ENCODE data around the gene TF.

The TF gene

DNA sequence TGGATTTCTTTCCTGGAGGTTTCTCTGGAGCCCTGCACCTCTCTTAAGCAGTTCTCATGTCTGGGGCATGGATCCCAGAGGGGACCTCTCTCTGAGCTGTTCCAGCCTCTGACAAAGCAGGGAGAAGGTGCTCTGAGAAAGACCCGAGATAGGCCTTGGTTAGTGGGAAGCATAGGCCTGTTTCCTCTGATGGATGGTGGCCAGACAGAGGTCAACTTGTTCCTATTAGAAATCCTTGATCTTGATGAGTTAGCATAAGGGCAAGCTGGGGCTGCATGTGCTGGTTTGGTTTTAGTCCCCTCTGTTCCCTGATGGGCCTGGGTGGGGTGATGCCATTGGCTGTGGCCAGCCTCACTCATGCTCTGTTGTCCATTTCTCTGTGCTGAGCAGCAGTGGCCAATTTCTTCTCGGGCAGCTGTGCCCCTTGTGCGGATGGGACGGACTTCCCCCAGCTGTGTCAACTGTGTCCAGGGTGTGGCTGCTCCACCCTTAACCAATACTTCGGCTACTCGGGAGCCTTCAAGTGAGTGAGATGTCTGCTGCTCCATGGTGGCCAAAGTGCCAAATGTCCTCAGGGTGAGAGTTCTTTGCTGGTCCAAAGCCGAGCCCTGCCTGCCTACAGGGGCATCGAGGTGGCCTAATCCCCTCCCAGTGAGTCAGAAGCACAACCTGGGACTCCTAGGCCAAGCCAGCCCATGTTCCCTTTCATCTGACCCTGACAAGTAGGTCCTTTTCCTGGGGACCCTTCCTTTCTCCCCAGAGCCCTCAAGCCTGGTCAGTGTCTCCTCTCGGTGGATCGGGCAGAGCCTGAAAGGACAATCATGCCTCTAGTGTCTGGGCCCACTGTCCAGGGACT is 9.0 kb downstream of the TF start:
- no peak for DNase-seq
- H3K4me1 ChIP-seq (ENCODE audit: control insufficient read depth, insufficient read depth, low read length, poor library complexity, severe bottlenecking), result no peaks in the 10 kb centered on the region
- no peak overlapping the region for H3K27ac ChIP-seq (ENCODE audit: insufficient read depth, low read length, poor library complexity, severe bottlenecking)
- no peak overlapping the region for H3K4me3 ChIP-seq (ENCODE audit: insufficient read depth, low read depth, low read length, poor library complexity, severe bottlenecking)
- no peaks in the 10 kb centered on the region for H3K9me3 ChIP-seq (ENCODE audit: control insufficient read depth, low read length)
- no peaks in the 10 kb centered on the region for H3K36me3 ChIP-seq (ENCODE audit: control insufficient read depth, insufficient read depth, low read length)
- H3K27me3 ChIP-seq (replicated peaks; ENCODE audit: control insufficient read depth, insufficient read depth, low read length, poor library complexity, severe bottlenecking), result no peaks in the 10 kb centered on the region

DNA sequence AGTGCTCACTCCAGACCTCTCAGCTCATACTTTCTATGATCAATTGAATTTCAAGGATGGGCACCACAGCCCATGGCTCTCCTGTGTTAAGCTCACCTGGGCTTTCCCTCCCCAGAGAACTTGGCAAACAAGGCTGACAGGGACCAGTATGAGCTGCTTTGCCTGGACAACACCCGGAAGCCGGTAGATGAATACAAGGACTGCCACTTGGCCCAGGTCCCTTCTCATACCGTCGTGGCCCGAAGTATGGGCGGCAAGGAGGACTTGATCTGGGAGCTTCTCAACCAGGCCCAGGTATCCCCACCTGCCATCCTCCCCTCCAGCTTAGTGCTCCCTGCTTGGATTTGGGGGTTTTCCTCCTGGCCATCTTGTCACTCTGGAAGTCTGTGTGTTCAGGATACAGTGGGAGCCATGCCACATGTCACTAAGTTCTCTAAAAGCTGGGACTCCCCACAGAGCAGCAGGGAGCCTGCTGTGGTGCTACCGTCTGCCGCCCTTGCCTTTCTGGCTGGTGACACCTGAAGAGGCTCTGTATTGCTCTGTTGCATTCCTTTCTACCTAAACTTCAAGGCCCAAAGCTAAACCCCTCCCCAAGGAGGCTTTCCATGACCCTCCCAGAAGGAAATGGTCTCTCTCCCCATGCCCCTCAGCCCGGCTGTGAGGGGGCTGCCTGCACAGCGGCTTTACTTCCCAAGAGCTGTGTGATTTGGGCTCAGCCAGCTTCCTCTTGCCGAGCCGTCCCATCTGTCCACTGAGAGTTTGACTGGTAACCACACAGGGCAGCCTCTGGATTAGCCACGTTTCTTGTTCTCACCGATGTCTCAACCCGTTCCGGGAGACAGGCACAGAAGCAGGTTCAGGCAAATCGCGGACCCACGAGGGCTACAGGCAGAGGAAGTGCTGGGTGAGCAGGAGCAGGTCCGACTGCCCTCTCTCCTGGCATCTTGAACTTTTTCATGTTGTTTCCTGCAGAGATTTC is 10.8 kb downstream of the TF start:
- no peak overlapping the region for H3K4me3 ChIP-seq (ENCODE audit: insufficient read depth, low read depth, low read length, poor library complexity, severe bottlenecking)
- no peaks in the 10 kb centered on the region for H3K9me3 ChIP-seq (ENCODE audit: control insufficient read depth, low read length)
- no peaks in the 10 kb centered on the region for H3K36me3 ChIP-seq (ENCODE audit: control insufficient read depth, insufficient read depth, low read length)
- H3K4me1 ChIP-seq (ENCODE audit: control insufficient read depth, insufficient read depth, low read length, poor library complexity, severe bottlenecking), result no peaks in the 10 kb centered on the region
- DNase-seq, result no peak
- H3K27me3 ChIP-seq (replicated peaks; ENCODE audit: control insufficient read depth, insufficient read depth, low read length, poor library complexity, severe bottlenecking), result no peaks in the 10 kb centered on the region
- H3K27ac ChIP-seq (ENCODE audit: insufficient read depth, low read length, poor library complexity, severe bottlenecking), result no peak overlapping the region

DNA sequence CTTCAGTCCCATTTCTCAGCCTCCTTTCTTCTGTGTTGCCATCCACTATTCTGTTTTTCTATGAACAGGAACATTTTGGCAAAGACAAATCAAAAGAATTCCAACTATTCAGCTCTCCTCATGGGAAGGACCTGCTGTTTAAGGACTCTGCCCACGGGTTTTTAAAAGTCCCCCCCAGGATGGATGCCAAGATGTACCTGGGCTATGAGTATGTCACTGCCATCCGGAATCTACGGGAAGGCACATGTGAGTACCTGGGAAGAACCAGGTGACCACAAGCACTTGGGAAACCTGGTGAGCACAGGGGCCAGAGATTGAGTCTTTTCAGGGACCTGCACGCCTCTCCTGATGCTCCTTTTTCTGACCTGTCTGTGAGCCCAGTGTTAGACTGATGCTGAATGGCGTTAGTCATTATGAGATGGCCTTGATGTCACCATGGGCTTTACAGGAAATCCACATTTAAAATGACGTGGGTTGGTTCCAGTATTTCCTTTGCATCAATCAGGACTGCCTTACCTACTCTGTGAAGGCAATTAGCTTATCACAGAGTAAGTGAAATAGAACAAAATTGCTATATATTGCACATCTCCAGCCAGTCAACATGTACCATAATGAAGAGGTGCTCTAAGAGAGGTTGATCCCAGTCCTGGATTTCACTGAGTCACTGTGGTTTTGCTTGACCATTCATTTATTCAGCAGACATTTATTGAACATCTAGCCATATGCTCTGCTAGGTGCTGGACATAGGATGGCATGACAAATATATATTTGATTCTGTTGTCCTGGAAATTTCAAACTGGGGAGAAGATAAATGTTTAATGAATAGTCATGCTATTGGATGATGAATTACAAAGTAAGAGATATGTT is 11.7 kb downstream of the TF start:
- Histone ChIP-seq H3K27ac (ENCODE audit: insufficient read depth, low read length, poor library complexity, severe bottlenecking) (no peak overlapping the region), H3K4me1 (ENCODE audit: control insufficient read depth, insufficient read depth, low read length, poor library complexity, severe bottlenecking) (no peaks in the 10 kb centered on the region), H3K27me3 (replicated peaks; ENCODE audit: control insufficient read depth, insufficient read depth, low read length, poor library complexity, severe bottlenecking) (no peaks in the 10 kb centered on the region), H3K9me3 (ENCODE audit: control insufficient read depth, low read length) (no peaks in the 10 kb centered on the region), H3K36me3 (ENCODE audit: control insufficient read depth, insufficient read depth, low read length) (no peaks in the 10 kb centered on the region), H3K4me3 (ENCODE audit: insufficient read depth, low read depth, low read length, poor library complexity, severe bottlenecking) (no peak overlapping the region)
- DNase-seq, result no peak

DNA sequence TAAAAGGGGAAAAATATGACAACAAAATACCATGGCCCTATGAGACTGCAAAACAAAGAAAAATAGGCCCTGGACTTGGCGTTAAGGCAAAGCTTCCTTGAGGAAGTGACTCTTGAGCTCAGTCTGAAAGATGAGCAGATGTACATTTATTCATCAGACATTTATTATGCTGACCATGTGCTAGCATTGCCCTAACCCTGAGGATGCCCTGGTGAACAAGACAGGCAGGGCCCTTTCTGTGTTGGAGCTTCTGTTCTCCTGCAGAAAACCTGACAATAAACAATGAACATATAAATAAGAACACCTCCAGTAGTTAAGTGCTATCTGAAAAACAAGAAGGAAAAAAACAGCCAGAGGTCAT is 12.4 kb downstream of the TF start:
- no peaks in the 10 kb centered on the region for H3K27me3 ChIP-seq (replicated peaks; ENCODE audit: control insufficient read depth, insufficient read depth, low read length, poor library complexity, severe bottlenecking)
- H3K4me1 ChIP-seq (ENCODE audit: control insufficient read depth, insufficient read depth, low read length, poor library complexity, severe bottlenecking), result no peaks in the 10 kb centered on the region
- DNase-seq, result no peak
- no peaks in the 10 kb centered on the region for H3K36me3 ChIP-seq (ENCODE audit: control insufficient read depth, insufficient read depth, low read length)
- no peaks in the 10 kb centered on the region for H3K9me3 ChIP-seq (ENCODE audit: control insufficient read depth, low read length)
- H3K4me3 ChIP-seq (ENCODE audit: insufficient read depth, low read depth, low read length, poor library complexity, severe bottlenecking), result no peak overlapping the region
- H3K27ac ChIP-seq (ENCODE audit: insufficient read depth, low read length, poor library complexity, severe bottlenecking), result no peak overlapping the region

DNA sequence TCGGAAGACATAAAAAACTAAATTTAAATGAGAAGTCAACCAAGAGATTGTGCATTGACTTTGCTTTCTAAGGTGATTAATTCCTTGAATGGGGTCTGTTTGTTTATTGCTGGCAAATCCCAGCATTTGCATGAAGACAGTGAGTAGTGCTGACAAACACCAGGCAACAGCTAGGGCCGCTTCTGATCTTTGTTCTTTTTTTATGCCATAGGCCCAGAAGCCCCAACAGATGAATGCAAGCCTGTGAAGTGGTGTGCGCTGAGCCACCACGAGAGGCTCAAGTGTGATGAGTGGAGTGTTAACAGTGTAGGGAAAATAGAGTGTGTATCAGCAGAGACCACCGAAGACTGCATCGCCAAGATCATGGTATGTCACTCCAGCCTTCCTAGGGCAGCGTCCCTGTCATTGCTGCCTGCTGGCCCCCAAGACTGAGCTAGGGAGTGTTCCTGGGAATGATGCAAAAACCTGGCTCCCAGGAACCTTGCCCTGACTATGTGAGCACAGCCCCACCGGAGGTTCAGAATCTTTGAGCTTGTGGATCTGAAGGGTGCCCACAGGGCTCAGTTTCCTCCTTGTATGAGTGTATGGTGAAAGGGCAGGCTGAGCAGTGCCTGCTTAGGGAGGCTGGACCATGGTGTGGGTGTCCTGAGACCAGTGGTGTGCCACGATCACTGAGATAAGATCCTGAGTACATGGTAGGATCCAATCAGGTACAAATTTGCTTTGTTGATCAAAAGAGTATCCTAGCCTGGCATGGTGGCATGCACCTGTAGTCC is 13.0 kb downstream of the TF start:
- H3K27ac ChIP-seq (ENCODE audit: insufficient read depth, low read length, poor library complexity, severe bottlenecking), result no peak overlapping the region
- H3K27me3 ChIP-seq (replicated peaks; ENCODE audit: control insufficient read depth, insufficient read depth, low read length, poor library complexity, severe bottlenecking), result no peaks in the 10 kb centered on the region
- no peaks in the 10 kb centered on the region for H3K4me1 ChIP-seq (ENCODE audit: control insufficient read depth, insufficient read depth, low read length, poor library complexity, severe bottlenecking)
- H3K36me3 ChIP-seq (ENCODE audit: control insufficient read depth, insufficient read depth, low read length), result no peaks in the 10 kb centered on the region
- H3K9me3 ChIP-seq (ENCODE audit: control insufficient read depth, low read length), result no peaks in the 10 kb centered on the region
- no peak for DNase-seq
- H3K4me3 ChIP-seq (ENCODE audit: insufficient read depth, low read depth, low read length, poor library complexity, severe bottlenecking), result no peak overlapping the region

DNA sequence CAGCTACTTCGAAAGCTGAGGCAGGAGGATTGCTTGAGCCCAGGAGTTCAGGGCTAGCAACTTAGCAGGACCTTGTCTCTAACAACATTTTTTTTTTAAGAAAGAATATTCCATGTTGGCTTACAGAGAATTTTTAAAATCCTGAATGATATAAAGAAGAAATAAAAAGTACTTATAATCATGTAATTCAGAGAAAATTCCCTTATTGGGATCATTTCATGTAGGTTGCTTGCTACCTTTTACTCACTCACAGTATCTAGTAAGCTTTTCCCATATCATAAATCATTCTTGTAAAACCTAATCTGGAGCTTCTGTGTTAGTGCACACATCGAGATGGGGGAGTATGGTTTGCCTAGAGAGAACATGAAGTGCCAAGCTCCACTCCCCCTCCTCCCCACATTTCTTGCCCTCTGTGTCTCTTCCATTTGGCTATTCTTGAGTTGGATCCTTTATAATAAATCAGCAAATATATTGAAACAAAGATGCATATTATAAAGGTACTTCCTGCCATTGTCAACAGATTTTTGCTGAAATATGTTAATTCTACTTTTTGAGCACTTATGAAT is 13.6 kb downstream of the TF start:
- H3K4me3 ChIP-seq (ENCODE audit: insufficient read depth, low read depth, low read length, poor library complexity, severe bottlenecking), result no peak overlapping the region
- no peaks in the 10 kb centered on the region for H3K27me3 ChIP-seq (replicated peaks; ENCODE audit: control insufficient read depth, insufficient read depth, low read length, poor library complexity, severe bottlenecking)
- no peaks in the 10 kb centered on the region for H3K4me1 ChIP-seq (ENCODE audit: control insufficient read depth, insufficient read depth, low read length, poor library complexity, severe bottlenecking)
- DNase-seq, result no peak
- no peaks in the 10 kb centered on the region for H3K36me3 ChIP-seq (ENCODE audit: control insufficient read depth, insufficient read depth, low read length)
- no peaks in the 10 kb centered on the region for H3K9me3 ChIP-seq (ENCODE audit: control insufficient read depth, low read length)
- no peak overlapping the region for H3K27ac ChIP-seq (ENCODE audit: insufficient read depth, low read length, poor library complexity, severe bottlenecking)

DNA sequence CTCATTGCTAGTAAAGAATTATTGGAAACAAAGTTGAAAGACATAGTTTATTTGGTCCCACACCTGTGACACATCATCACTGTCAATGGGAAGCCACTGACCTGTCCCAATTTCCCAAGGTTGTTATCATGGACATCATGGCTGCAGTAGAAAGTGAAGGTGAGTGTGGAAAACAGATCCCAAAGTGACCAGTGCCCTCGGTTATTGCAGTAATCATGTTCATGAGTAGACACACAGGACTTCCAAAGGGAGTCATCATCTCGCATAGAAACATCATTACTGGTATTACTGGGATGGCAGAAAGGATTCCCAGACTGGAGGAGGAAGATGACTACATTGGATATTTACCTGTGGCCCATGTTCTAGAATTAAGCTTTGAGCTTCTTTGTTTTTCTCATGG is 14.7 kb downstream of the TF start:
- no peak overlapping the region for H3K4me3 ChIP-seq (ENCODE audit: insufficient read depth, low read depth, low read length, poor library complexity, severe bottlenecking)
- H3K4me1 ChIP-seq (ENCODE audit: control insufficient read depth, insufficient read depth, low read length, poor library complexity, severe bottlenecking), result no peaks in the 10 kb centered on the region
- no peaks in the 10 kb centered on the region for H3K9me3 ChIP-seq (ENCODE audit: control insufficient read depth, low read length)
- H3K27ac ChIP-seq (ENCODE audit: insufficient read depth, low read length, poor library complexity, severe bottlenecking), result no peak overlapping the region
- H3K36me3 ChIP-seq (ENCODE audit: control insufficient read depth, insufficient read depth, low read length), result no peaks in the 10 kb centered on the region
- DNase-seq, result no peak
- no peaks in the 10 kb centered on the region for H3K27me3 ChIP-seq (replicated peaks; ENCODE audit: control insufficient read depth, insufficient read depth, low read length, poor library complexity, severe bottlenecking)

DNA sequence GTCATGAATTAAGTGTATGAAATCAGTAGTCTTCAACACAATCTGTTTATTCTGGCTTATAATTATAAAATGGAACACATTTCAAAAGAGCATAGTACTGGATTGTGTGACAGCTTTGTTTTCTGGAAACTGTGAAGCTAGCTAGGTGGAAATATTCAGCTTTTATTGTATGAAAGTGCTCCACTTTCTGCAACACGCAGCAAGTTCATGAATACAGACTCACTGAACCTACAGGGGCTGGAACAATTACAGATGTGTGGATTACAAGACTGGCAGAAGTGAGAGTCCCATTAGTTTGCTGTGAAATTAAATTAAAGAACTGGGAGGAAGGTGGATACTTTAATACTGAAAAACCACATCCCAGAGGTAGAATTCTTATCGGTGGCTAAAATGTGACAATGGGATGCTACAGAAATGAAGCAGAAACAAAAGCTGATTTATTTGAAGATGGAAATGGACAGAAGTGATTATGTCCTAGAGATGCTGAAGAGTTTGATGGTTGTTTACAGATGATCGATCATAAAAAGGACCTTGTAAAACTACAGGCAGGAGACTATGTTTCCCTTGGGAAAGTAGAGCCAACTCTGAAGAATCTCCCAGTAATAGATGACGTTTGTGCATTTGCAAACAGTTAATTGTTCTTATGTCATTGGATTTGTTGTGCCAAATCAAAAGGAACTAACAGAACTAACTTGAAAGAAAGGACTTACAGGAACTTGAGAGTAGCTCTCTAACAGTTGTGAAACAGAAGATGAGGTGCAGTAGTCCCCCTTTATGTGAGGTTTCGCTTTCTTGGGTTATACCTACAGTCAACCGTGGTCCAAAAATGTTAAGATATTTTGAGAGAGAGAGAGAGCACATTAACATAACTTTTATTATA is 15.7 kb downstream of the TF start:
- DNase-seq, result no peak
- H3K4me1 ChIP-seq (ENCODE audit: control insufficient read depth, insufficient read depth, low read length, poor library complexity, severe bottlenecking), result no peaks in the 10 kb centered on the region
- no peaks in the 10 kb centered on the region for H3K36me3 ChIP-seq (ENCODE audit: control insufficient read depth, insufficient read depth, low read length)
- H3K4me3 ChIP-seq (ENCODE audit: insufficient read depth, low read depth, low read length, poor library complexity, severe bottlenecking), result no peak overlapping the region
- H3K9me3 ChIP-seq (ENCODE audit: control insufficient read depth, low read length), result no peaks in the 10 kb centered on the region
- H3K27me3 ChIP-seq (replicated peaks; ENCODE audit: control insufficient read depth, insufficient read depth, low read length, poor library complexity, severe bottlenecking), result no peaks in the 10 kb centered on the region
- no peak overlapping the region for H3K27ac ChIP-seq (ENCODE audit: insufficient read depth, low read length, poor library complexity, severe bottlenecking)

Measured in effector memory CD4-positive, alpha-beta T cell (primary cell).